Measurements from ENCODE around the gene AGPAT2. TPM values are rescaled to one million over a fixed set of nuclear protein-coding genes. Genes with fewer than 3 reads are reported as not detected.

Gene AGPAT2
- total RNA-seq, 1 donor from 2014 or later, result 41.9 TPM

GRCh38 chr9:136722093-136722968, 35.1 kb upstream of the AGPAT2 start:
- no peak for FAIRE-seq
- no peaks in the 10 kb centered on the region for H3K27me3 ChIP-seq (ENCODE audit: control insufficient read depth, insufficient read depth, low read length)
- TF ChIP-seq CTCF (IDR thresholded peaks at IDR 0.05; ENCODE audit: insufficient read depth, low read length, severe bottlenecking), result no peak
- DNase-seq (ENCODE audit: low read depth), result no peak
- H3K36me3 ChIP-seq (ENCODE audit: control insufficient read depth, insufficient read depth, low read length), result peaks cover 27% of the 10 kb centered on the region
- H3K4me3 ChIP-seq (ENCODE audit: low read depth, low read length), result no peak overlapping the region

- no peak overlapping the region for H3K4me3 ChIP-seq (ENCODE audit: low read depth, low read length)
- H3K36me3 ChIP-seq (ENCODE audit: control insufficient read depth, insufficient read depth, low read length), result peaks cover 24% of the 10 kb centered on the region
- no peaks in the 10 kb centered on the region for H3K27me3 ChIP-seq (ENCODE audit: control insufficient read depth, insufficient read depth, low read length)
- DNase-seq (ENCODE audit: low read depth) (peak; percentile 80), FAIRE-seq (peak; percentile 97)
- TF ChIP-seq CTCF (IDR thresholded peaks at IDR 0.05; ENCODE audit: insufficient read depth, low read length, severe bottlenecking), result no peak
Measured at GRCh38 chr9:136721339-136722092, 34.3 kb upstream of the AGPAT2 start.

GRCh38 chr9:136720898-136721338, 33.7 kb upstream of the AGPAT2 start:
- no peaks in the 10 kb centered on the region for H3K27me3 ChIP-seq (ENCODE audit: control insufficient read depth, insufficient read depth, low read length)
- H3K4me3 ChIP-seq (ENCODE audit: low read depth, low read length), result no peak overlapping the region
- no peak for TF ChIP-seq CTCF (IDR thresholded peaks at IDR 0.05; ENCODE audit: insufficient read depth, low read length, severe bottlenecking)
- DNase-seq (ENCODE audit: low read depth) (no peak), FAIRE-seq (no peak)
- H3K36me3 ChIP-seq (ENCODE audit: control insufficient read depth, insufficient read depth, low read length), result peaks cover 20% of the 10 kb centered on the region

GRCh38 chr9:136720251-136720897, 33.1 kb upstream of the AGPAT2 start:
- Histone ChIP-seq H3K27me3 (ENCODE audit: control insufficient read depth, insufficient read depth, low read length) (no peaks in the 10 kb centered on the region), H3K36me3 (ENCODE audit: control insufficient read depth, insufficient read depth, low read length) (peaks cover 15% of the 10 kb centered on the region), H3K4me3 (ENCODE audit: low read depth, low read length) (no peak overlapping the region)
- TF ChIP-seq CTCF (IDR thresholded peaks at IDR 0.05; ENCODE audit: insufficient read depth, low read length, severe bottlenecking), result no peak
- DNase-seq (ENCODE audit: low read depth) (no peak), FAIRE-seq (no peak)

GRCh38 chr9:136719195-136719880, 32.1 kb upstream of the AGPAT2 start:
- Histone ChIP-seq H3K36me3 (ENCODE audit: control insufficient read depth, insufficient read depth, low read length) (peaks cover 13% of the 10 kb centered on the region), H3K27me3 (ENCODE audit: control insufficient read depth, insufficient read depth, low read length) (no peaks in the 10 kb centered on the region), H3K4me3 (ENCODE audit: low read depth, low read length) (no peak overlapping the region)
- FAIRE-seq, result no peak
- no peak for DNase-seq (ENCODE audit: low read depth)
- TF ChIP-seq CTCF (IDR thresholded peaks at IDR 0.05; ENCODE audit: insufficient read depth, low read length, severe bottlenecking), result no peak
